Measurements from ENCODE around the gene GBA3. TPM values are rescaled to one million over a fixed set of nuclear protein-coding genes. Genes with fewer than 3 reads are reported as not detected.

GBA3 gene
- total RNA-seq, 4 donors from 2014 or later, result 2.8 to 66.1 (median 24.7) TPM

GRCh38 chr4:22713841-22714240 is 21.1 kb downstream of the GBA3 start:
- 54 to 63% methylated on average over 1 of the region's 1 CpG for WGBS, 2 donors (ENCODE audit: low coverage in 1 of 2)
- H3K27ac ChIP-seq, result no peak overlapping the region
- no peaks in the 10 kb centered on the region for H3K9me3 ChIP-seq
- no peak overlapping the region for H3K4me3 ChIP-seq
- no peaks in the 10 kb centered on the region for H3K4me1 ChIP-seq
- H3K36me3 ChIP-seq, result no peaks in the 10 kb centered on the region
- TF ChIP-seq POLR2AphosphoS5 (IDR thresholded peaks at IDR 0.05) (no peak), POLR2A (IDR thresholded peaks at IDR 0.05) (no peak), EP300 (IDR thresholded peaks at IDR 0.05; ENCODE audit: low read depth) (no peak), CTCF (IDR thresholded peaks at IDR 0.05) (no peak)
- intact Hi-C loops (cut with DNase I; ENCODE audit: low total_unique reads), result no loop called here
- in situ Hi-C loops (cut with MboI; ENCODE audit: low pct_ligation_motif_present in 1 of 4, low pct_unique_long_range_greater_than_20kb in 1 of 4, low sequenced_read_pairs in 3 of 4), result no loop called here
- no peak for DNase-seq
- no peaks in the 10 kb centered on the region for H3K27me3 ChIP-seq

DNA sequence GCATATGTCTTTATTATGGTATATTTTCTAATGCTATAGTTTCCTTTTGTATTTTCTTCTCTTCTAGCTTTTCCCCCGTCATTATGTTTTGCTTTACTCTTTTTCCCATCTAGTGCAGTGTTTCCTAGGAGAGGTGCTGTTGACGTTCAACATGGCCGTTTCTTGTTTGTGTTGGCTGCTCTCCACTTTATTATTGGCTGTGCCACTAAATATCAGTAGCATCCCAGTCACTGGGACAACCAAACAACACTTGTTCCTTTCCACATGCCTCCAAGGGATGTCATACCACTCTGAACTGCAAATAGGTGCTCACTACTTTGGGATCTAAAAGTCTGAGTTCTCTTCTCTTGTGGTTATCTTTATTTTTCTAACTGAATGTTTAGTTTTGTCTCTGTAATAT is 26.5 kb downstream of the GBA3 start:
- no peak overlapping the region for H3K27ac ChIP-seq
- no peaks in the 10 kb centered on the region for H3K4me1 ChIP-seq
- intact Hi-C loops (cut with DNase I; ENCODE audit: low total_unique reads), result no loop called here
- in situ Hi-C loops (cut with MboI; ENCODE audit: low pct_ligation_motif_present in 1 of 4, low pct_unique_long_range_greater_than_20kb in 1 of 4, low sequenced_read_pairs in 3 of 4), result no loop called here
- 49 to 53% methylated on average over 3 of the region's 3 CpGs for WGBS, 2 donors (ENCODE audit: low coverage in 1 of 2)
- H3K4me3 ChIP-seq, result no peak overlapping the region
- H3K9me3 ChIP-seq, result no peaks in the 10 kb centered on the region
- no peak for DNase-seq
- no peak for TF ChIP-seq CTCF (IDR thresholded peaks at IDR 0.05)
- TF ChIP-seq POLR2A (IDR thresholded peaks at IDR 0.05), result no peak
- no peak for TF ChIP-seq POLR2AphosphoS5 (IDR thresholded peaks at IDR 0.05)
- TF ChIP-seq EP300 (IDR thresholded peaks at IDR 0.05; ENCODE audit: low read depth), result no peak
- no peaks in the 10 kb centered on the region for H3K36me3 ChIP-seq
- no peaks in the 10 kb centered on the region for H3K27me3 ChIP-seq

- TF ChIP-seq CTCF (IDR thresholded peaks at IDR 0.05), result no peak
- no peak for TF ChIP-seq EP300 (IDR thresholded peaks at IDR 0.05; ENCODE audit: low read depth)
- no peak for TF ChIP-seq POLR2AphosphoS5 (IDR thresholded peaks at IDR 0.05)
- TF ChIP-seq POLR2A (IDR thresholded peaks at IDR 0.05), result no peak
- Histone ChIP-seq H3K4me1 (no peaks in the 10 kb centered on the region), H3K27me3 (no peaks in the 10 kb centered on the region), H3K9me3 (no peaks in the 10 kb centered on the region), H3K36me3 (no peaks in the 10 kb centered on the region), H3K27ac (no peak overlapping the region), H3K4me3 (no peak overlapping the region)
- WGBS, 2 donors (ENCODE audit: low coverage in 1 of 2), result 76 to 89% methylated on average over 2 of the region's 2 CpGs
- no peak for DNase-seq
- in situ Hi-C loops (cut with MboI; ENCODE audit: low pct_ligation_motif_present in 1 of 4, low pct_unique_long_range_greater_than_20kb in 1 of 4, low sequenced_read_pairs in 3 of 4), result no loop called here
- intact Hi-C loops (cut with DNase I; ENCODE audit: low total_unique reads), result no loop called here
Measured at GRCh38 chr4:22720091-22720490, 27.4 kb downstream of the GBA3 start.

DNA sequence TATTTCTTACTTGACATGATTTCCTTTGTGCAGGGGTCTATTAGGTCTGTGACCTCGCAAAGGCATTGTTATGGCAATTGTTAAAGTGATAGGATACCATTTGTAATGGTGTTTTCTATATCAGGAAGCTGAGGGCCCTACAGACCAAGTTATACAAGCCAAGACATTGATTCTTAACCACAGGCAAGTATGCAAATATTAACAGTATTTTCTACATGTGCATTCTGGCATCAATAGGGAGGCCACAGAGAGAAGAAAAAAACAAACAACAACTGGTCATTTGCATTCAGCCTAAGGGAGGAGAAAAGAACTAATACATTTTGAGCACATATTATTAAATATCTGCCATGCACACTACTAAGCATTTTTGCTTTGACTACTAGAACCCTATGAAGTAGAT is 28.5 kb downstream of the GBA3 start:
- intact Hi-C loops (cut with DNase I; ENCODE audit: low total_unique reads), result no loop called here
- in situ Hi-C loops (cut with MboI; ENCODE audit: low pct_ligation_motif_present in 1 of 4, low pct_unique_long_range_greater_than_20kb in 1 of 4, low sequenced_read_pairs in 3 of 4), result no loop called here
- no peaks in the 10 kb centered on the region for H3K4me1 ChIP-seq
- H3K36me3 ChIP-seq, result no peaks in the 10 kb centered on the region
- 25 to 66% methylated on average over 1 of the region's 1 CpG for WGBS, 2 donors (ENCODE audit: low coverage in 1 of 2)
- TF ChIP-seq EP300 (IDR thresholded peaks at IDR 0.05; ENCODE audit: low read depth), result no peak
- no peak for TF ChIP-seq POLR2A (IDR thresholded peaks at IDR 0.05)
- TF ChIP-seq CTCF (IDR thresholded peaks at IDR 0.05), result no peak
- no peak for TF ChIP-seq POLR2AphosphoS5 (IDR thresholded peaks at IDR 0.05)
- no peak overlapping the region for H3K4me3 ChIP-seq
- H3K27me3 ChIP-seq, result no peaks in the 10 kb centered on the region
- no peaks in the 10 kb centered on the region for H3K9me3 ChIP-seq
- no peak overlapping the region for H3K27ac ChIP-seq
- DNase-seq, result no peak

All from transverse colon (tissue), 4 donors.